Fibroblast of villous mesenchyme (primary cell): ENCODE measurements around the gene METTL16. TPM values are rescaled to one million over a fixed set of nuclear protein-coding genes. Genes with fewer than 3 reads are reported as not detected.

Experiments used
- DNase-seq: peaks from one replicate; pipeline ENCODE4 v3.0.0-alpha.2; 2010; ENCODE audit warnings: low read depth
- H3K4me3 ChIP-seq: 2 replicates; pipeline ENCODE4 v1.5.1; 2011; ENCODE audit warnings: low read depth, mild to moderate bottlenecking, low read length
- CTCF ChIP-seq: IDR thresholded peaks from 2 replicates; pipeline ENCODE4 v1.5.1; 2012; ENCODE audit warnings: low read depth, mild to moderate bottlenecking, low read length; ENCODE audit not compliant: insufficient read depth
- total RNA-seq: library from RNA; depleted of rRNA; stranded (reverse); fragments of >200 nt; gene quantifications from 2 replicates; pipeline ENCODE4 v1.2.3, GENCODE V29; 2012

METTL16 gene
- total RNA-seq, 1 donor: 16.8 TPM

- TF ChIP-seq CTCF: no peak
- no peak overlapping the region for H3K4me3 ChIP-seq
- no peak for DNase-seq
Measured at GRCh38 chr17:2377659-2378058, 134.0 kb downstream of the METTL16 start.

- no peak for DNase-seq
- no peak overlapping the region for H3K4me3 ChIP-seq
- TF ChIP-seq CTCF: no peak
Measured at GRCh38 chr17:2376107-2376506, 135.6 kb downstream of the METTL16 start.

- H3K4me3 ChIP-seq: no peak overlapping the region
- DNase-seq: no peak
- TF ChIP-seq CTCF: no peak
Measured at GRCh38 chr17:2375406-2375805, 136.3 kb downstream of the METTL16 start.

- no peak for DNase-seq
- TF ChIP-seq CTCF: no peak
- H3K4me3 ChIP-seq: no peak overlapping the region
Measured at GRCh38 chr17:2374549-2375285, 137.0 kb downstream of the METTL16 start.

- no peak overlapping the region for H3K4me3 ChIP-seq
- no peak for DNase-seq
- TF ChIP-seq CTCF: no peak
Measured at GRCh38 chr17:2373179-2373578, 138.5 kb downstream of the METTL16 start.

- DNase-seq: no peak
- TF ChIP-seq CTCF: no peak
- H3K4me3 ChIP-seq: no peak overlapping the region
Measured at GRCh38 chr17:2372681-2373080, 139.0 kb downstream of the METTL16 start.

- no peak overlapping the region for H3K4me3 ChIP-seq
- TF ChIP-seq CTCF: no peak
- no peak for DNase-seq
Measured at GRCh38 chr17:2372180-2372579, 139.5 kb downstream of the METTL16 start.
